COLO668 (cell line): Measurements from ENCODE around the gene POU6F2.

ENCODE experiments used
- DNase-seq: peaks from one replicate; lab custom pipeline; 2025; ENCODE audit not compliant: unreplicated experiment; lab: John Stamatoyannopoulos, UW

The POU6F2 gene

DNA sequence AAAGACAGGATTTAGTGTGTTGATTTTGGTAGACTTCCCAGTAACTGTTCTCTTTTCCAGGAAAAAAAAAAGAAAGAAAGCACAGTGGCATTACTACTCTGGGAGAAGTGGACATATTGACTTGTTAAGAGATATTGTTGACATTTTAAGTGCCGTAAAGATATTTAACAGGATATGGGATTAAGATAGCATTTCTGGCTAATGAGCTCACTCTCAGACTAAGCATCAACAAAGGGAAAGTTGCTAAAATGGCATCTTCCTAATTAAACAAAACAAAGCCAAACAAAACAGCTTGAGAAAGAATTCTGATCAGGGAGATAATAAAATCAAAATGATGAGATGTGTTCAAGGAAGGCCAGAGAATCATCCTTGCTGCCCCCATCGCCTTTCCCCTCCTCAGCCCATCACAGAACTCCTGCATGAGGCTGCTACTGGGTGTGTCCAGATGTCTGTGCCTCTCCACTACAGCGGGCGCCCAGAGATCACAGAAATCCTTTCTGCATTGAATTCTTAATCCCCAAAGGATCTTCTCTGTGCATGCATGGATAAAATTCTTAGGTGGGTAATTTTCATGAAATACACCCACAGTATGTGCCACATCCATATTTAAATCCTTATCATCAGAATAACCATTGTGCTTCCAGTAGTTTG lies 270.5 kb downstream of the POU6F2 start:
- DNase-seq: no peak

DNA sequence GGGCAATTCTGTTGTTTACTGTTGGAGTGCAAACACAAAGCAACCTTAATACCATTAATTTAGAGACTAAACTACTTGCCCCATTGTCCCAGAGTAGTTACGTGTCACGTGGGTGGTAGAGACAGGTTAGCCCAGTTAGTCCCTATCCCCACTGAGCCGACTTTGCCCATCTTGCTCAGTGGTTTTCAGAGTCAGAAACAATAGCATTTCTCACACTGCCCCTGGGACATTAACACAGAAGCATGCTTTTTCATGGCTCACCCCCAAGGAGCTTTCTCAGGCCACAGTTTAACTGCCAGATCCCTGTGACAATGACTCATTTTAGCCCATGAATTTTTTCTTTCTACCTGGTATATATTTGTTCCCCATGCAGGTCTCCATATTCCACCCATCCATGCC lies 271.0 kb downstream of the POU6F2 start:
- DNase-seq: no peak

DNA sequence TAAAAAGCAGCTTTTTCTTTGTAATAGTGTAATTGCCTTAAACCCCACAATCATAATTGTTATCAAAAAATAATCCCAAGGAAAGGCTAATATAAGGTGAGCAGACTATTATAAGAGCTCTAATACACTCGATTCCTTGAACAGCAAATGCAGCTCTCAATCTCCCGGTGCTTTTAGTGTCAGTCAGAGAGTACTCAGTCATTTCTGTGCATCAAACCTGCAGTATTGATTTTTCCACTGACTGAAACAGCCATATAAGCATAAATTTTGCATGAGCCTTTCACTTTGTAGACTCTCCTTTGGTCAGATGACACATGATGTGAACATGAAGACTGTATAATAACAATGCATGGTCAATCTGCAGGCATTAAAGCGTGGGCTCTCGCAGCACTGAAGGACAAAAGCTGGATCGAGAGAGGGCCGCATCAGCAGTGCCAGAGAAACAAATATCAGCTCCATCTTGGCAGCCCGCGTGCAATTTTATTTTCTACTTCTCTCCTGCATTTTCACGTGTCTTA lies 272.0 kb downstream of the POU6F2 start:
- DNase-seq: no peak

DNA sequence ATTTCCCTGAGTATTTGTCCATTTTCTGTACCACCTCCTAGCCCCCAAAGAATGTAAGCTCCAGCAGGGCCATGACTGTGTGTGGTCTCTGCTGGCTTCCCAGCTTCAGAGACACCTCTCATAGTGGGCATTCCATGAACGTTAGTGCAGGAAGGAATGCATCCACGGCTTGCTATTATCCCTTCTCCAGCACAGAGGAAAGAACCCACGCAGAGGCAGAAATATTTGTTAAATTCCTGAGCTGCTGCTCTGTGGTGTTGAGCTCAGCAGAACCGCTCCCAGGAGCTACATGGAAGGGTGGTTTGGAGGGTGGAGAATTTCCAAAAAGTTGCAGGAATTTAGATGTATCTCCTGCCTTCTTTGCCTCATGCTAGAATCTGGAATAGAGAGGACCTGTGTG lies 275.2 kb downstream of the POU6F2 start:
- no peak for DNase-seq

DNA sequence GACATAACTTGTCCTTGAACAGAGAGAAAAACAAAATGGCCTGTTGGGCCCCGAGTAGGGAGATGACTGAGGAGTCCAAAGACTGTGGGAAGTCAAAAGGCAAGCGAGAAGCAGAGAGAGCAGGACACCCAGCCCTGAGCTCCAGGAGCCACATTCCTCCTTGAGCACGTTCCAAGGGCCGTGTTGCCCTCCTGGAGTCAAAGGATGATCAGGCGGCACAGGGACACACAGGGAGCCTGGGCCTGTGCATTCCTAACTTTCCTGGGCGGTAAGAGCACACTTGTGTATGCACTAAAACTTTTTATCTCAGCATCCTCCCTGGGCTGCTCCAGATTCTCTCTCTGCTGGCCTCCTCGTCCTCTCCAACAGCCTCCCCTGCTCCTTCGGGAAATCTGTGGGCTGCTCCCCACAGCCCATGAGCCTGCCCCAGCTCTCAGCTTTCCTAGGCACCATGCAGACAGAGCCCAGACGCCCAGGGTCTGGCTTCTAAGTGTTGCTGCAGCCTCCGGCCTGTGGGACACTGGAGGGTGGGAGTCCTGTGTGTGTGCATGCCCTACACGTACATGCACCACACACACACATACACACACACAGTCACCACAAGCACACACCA lies 281.8 kb downstream of the POU6F2 start:
- DNase-seq: no peak

DNA sequence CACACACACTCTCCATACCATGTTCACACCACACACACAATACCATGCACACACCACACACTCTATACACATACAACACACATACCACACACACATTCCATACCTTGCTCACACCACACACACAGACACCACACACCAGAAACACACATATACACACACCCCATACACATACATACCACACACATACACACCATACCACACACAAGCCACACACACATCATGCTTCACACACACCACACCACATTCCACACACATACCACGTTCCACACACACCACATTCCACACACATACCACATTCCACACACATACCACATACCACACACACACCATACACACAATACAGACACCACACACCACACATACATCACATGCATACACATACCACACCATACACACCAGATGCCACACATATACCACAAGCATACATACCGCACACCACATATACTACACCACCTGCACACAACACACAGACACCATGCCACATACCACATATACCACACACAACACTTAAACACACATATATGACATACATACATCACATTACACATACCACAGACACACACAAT lies 282.7 kb downstream of the POU6F2 start:
- no peak for DNase-seq

DNA sequence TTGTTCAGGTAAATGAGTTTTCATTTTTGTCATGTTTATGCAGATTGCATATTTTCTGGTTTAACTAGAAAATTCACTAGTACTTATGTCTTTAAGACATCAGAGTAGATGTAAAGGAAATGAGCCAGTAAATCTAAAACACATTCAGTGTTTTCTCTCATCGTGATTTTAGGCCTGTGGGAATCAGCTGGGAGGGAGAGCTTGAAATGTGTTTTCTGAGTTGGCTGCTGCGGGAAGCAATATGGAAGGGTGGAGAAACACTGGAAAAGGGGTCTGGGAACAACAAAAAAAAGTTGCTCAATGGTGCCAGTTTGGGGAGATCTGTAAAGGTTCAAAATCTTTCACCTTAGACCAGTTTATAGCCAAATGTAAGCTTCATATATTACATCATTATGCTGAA lies 284.1 kb downstream of the POU6F2 start:
- no peak for DNase-seq

DNA sequence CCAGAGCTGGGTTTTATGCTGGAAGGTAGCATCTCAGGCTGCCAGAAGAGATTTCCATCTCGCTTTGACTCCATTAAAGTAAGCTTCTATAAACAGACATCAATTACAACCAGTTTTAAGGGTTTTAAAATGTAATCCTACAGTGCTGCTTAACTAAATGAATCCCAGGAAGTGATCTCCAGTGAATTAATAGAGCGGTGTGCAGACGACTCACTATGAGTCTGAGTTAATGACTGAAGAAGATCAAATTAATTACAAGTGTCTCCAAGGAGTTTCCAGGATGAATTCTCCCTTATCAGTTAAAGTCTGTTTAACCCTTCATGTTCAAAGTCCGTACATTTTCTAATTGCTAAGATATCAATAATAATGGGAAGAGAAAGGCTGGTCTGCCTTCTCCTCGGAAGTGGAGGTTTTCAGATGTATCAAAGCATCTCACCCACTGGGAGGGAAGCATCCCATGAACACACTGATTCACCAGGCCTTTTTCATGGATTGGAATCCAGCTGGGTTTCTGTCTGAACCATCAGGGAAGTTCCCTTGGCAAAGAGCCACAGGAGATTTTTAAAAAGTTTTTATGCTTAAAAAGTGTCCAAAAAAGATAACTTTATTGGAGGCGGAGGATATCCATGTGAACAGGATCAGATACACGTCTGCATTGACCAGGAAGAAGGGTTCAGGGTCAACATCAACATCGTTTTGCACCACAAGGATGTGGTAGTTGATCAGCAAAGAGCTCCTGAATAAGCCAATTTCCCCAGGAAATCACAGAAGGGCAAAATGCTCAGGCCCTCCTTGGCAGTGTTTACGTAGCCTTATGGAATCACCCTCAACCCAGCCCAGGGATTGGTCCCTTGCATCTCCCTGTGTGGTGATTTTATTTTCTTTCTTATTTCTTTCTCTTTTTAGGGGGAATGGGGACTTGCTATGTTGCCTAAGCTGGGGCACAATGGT lies 288.2 kb downstream of the POU6F2 start:
- DNase-seq: no peak

DNA sequence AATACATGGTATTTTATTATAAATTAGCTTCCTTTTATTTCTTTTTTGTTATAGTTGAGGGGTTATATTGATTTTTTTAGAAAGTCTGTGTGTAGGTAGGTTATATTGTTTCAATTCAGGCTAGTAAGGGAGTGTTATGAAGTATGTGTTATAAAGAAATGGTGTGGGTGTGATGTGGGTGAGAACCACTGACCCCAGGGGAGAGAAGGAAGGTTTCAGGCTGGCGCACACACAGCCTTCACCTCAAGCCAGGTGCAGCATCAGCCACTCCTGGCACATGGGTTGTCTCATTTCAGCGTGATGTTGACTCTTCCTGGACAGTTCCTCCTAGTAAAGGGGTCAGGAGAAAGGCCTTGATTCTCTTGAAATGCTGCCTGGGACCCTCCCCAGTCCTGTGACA lies 291.3 kb downstream of the POU6F2 start:
- no peak for DNase-seq

DNA sequence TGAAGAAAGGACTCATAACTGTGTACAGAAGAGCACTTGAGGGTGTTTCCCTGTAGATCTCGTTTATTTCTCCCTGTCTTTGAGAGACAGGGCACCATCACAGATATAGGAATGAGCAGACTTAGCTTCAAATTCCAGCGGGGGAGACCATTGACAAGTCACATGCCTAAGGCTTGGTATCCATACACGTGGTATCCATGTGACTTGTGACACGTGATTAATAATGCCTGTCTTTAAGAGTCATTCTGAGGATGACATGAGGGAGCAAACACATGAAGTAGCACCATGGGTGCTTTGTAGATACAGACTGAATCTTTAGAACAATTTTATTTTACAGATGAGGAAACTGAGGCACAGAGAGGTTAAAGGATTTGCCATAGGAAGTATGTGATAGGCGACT lies 292.3 kb downstream of the POU6F2 start:
- no peak for DNase-seq

DNA sequence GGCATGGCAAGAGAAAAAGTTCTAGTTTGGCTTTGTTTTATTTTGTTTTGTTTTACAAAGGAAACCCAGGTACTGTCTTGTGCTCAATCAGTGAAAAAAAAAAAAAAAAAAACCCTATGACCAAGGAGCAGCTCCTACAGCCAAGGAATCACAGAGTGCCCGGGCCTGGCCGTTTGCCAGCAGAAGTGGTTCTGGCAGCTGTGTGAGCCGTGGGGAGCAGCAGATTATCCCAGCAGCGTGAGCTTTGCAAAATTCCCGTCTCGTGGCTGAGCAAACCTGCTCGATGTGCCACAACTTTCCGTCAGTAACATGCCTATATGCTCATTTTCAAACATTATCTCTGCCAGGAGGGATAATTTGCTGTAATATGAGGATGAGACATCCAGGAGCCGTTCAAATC lies 293.7 kb downstream of the POU6F2 start:
- no peak for DNase-seq

DNA sequence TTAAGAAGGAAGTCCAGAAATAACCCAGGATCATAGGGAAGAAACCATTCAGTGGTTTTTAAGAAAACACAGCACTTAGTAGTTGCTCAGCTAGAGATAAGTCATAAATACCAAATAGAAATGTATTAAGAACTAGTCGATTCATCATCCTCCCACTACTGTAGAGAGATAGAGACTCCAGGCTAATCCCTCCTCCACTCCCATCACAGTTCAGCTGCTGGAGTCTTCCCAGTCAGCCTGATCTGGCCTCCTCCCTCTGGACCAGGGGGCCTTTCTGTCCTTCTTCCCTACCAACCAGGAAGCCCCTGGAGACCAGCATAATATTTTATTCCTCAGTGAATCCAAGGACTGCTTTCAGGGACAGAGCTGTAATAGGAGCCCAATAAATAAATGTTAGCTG lies 294.4 kb downstream of the POU6F2 start:
- no peak for DNase-seq

DNA sequence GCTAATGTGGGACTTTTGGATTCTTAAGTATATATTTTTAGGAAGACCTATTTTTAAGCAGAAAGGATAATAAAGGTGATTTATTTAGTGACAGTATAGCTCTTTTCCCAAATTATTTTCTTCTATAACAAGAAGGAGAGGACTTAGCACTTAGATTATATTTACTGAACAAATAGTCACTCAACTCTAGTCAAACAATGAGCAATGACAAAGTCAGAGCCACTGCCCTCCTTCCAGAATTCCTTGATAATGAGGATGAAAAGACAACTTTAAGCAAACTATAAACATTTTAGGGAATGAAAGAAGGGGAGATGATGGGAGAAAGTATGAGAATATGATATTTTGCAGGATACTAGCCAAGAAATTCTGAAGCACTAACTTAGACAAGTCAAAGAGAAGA lies 295.0 kb downstream of the POU6F2 start:
- DNase-seq: no peak

DNA sequence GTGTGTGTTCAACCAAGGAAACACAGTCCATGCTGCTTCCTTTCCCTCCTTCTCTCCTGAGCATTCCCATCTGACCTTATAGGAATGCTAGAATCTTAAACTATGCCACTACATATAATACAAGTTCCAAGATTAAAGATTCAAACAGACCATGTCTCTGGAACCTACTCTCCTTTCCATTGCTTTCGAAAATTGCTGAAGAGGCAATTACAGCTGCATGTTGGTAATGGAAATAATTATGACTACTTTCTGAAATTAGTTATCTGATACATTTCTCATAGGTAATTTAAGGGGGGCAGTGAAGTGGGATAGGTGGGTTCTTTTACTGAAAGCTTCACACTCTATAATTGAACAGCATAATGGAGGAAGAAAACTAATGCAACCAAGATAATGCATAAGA lies 302.6 kb downstream of the POU6F2 start:
- DNase-seq: no peak

DNA sequence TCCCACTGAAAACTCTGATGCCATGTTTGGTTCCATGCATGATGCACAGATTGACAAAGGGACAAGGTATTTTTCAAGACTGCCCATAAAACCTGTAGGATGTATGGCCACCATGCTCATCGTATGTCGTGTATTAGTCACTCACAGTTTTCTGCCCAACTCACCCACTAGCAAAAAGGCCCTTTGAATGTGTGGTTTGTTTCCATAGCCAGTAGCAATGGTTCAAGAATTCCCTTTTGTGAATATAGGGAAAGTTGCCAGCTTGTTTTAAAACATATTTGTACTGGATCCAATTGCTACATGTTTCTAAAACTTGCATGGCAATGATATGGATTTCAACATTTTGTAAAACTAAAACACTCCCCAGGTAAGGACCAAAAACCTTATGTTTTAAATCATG lies 307.5 kb downstream of the POU6F2 start:
- DNase-seq: no peak

DNA sequence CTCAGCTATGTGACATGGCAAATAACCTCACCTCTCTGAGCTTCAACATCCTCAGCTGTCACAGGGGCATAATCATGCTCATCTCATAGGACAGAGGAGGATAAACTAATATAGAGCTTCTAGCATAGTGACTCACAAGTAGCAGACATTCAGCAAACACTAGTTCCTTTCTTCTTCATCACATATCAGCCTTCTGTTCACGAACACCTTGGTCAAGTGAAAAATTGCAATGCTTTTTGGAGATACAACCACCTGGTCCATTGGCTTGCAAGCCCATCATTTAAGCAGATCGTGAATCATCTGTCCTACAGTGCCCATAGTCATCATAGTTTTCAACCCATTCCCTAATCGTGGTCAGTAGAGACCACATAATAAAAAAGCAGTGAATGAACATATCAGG lies 310.6 kb downstream of the POU6F2 start:
- DNase-seq: no peak

DNA sequence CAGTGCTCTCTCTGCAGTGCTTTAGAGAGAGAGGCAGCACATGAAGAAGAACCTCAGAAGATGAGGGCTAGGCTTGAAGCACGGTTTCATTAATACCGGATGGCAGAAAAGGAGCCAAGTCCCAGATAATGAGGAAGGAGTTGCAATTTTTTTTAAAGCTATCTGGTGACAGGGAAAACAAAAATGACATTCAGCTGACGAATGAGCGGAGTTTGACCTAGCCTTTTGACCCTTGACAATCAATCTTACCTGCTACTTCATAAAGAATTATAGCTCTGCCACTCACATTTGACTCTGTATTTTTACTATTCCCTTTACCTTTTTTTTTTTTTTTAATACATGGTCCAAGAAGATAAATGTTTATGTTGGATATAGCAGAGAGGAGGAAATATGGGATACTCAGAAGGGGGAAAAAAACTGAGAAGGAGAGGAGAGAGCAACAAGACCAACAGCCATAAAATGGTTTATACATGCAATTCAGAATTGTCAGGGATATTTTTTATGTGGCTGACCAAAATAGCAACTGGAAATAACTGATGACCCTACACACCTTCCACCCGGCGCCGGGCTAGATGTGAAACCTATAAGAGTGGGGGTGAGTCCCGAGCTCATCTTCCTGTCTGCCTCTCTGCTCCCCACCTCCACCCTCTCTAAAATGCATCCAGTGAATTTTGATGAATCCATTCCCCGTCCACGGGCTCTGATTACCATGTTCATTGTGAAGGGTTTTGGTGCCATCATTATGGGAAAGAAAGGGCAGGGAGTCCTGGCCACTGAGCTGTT lies 314.1 kb downstream of the POU6F2 start:
- no peak for DNase-seq

DNA sequence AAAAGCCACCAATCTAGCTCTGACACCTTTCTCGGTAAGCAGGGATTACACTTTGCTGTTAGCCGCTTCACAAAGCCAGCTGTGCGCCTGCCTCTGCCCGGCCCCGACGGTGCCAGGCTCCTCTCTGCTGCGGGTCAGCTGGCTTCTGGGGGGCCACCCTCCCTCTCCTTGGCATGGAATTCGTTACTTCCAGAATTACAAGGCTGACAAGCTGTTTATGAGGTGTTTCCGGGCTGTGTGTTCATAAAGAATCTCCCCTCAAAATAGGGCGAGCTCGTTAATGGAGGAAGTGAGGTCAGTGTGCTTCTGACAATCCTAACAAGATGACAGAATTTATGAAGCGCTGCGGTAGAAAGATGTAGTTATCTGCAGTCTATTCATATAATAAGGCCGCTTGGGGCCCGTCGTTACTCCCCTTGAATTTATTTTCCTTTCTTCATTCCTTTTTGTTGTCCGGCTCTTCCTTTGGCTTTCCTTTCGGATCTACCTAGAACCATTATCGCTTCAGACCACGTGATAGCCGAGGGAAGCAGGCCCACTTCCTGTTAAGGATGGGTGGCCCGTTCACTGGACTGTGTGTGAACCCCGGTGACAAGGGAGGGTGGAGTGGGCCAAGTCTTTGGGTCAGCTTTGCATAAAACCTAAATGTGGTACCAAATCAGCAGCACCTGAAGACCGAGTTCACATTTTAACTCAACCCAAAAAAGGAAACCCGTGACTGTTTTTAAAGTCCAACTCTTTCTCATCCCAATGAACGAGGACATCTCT lies 315.5 kb downstream of the POU6F2 start:
- DNase-seq: no peak

DNA sequence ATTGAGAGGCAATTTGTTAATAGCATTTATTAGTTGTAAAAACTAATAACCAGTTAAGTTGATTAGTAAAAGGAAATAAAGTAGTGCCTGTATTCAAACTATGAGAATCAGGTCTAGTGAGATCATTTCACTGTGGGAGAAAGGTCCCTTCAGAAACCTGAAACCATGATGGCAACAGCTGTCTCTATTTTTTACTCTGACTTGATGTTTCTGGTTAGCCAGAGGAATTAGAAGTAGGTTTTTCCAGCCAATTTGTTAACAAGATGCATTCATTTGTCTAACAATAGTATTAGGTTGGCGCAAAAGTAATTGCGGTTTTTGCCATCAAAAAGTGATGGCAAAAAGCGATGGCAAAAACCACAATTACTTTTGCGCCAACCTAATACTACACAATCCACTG lies 316.3 kb downstream of the POU6F2 start:
- DNase-seq: no peak

DNA sequence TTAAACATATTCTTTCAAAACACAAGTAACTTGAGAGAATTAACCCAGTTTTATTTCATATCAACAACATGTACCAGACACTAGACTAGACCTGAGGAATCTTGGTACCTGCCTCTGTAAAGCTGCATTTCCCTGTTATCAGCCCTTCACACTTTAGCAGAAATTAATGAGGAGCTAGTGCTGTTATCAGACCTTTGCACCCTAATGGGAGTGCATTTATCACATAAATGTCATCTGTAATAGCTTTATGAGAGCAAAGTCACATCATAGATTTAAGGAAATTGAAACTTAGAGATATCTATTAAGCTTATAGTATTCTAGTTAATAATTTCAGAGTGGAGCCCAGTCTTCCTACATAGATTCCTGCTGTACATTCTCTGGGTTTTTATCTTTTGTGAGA lies 318.1 kb downstream of the POU6F2 start:
- no peak for DNase-seq
